NCI-H345 treated with DMSO at 0.1 percent for 48 hours (cell line): ENCODE data around the gene FAAP20.
"Not testable (repeated sequence)": the region's sequence is repeated elsewhere in the genome, so short reads cannot be mapped to it uniquely, and the experiment has no call there.

Experiments used
- DNase-seq: peaks from one replicate; lab custom pipeline; 2025; ENCODE audit not compliant: unreplicated experiment; lab: John Stamatoyannopoulos, UW

FAAP20 gene

DNA sequence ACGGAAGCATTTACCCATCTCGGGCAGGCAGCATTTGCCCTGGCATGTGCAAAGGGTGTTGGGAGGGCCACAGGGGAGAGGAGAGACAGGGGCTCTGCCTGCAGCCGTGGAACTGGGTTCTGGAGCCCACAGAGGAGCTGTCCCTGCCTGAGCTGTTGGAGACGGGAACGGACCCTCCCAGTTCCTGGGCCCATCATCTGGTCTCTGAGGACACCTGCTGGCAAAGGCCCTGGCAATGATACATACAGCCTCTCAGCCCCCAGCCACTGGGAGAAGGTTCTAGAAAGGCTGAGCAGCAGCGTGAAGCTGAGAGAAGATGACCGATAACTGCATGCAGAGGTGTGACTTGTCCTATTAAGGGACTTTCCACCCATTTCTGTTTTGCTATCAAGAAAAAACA is 31.4 kb downstream of the FAAP20 start:
- no peak for DNase-seq

GRCh38 chr1:2160451-2161300 is 33.9 kb downstream of the FAAP20 start:
- no peak for DNase-seq

GRCh38 chr1:2159124-2159523 is 35.4 kb downstream of the FAAP20 start:
- DNase-seq = no peak

GRCh38 chr1:2158272-2158671 is 36.3 kb downstream of the FAAP20 start:
- DNase-seq = no peak

DNA sequence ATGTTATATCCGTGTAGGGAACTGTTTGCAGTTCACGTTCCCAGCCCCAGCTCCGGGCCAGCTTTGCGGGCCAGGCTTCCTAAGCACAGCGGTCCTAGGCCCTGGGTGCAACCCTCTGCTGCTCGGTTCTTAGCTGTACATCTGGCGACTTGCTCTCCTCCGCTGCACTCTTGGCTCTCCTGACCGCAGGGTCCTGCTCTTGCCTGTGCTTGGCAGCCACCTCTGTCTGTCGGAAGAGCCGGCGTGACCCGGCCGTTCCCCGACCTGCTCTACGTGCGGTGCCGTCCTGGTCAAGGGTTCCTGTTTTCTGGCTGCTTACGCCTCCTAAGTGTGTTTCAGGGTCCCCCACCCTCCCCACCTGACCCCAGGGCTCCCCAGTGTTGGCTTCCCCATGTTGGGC is 36.7 kb downstream of the FAAP20 start:
- DNase-seq = no peak

DNA sequence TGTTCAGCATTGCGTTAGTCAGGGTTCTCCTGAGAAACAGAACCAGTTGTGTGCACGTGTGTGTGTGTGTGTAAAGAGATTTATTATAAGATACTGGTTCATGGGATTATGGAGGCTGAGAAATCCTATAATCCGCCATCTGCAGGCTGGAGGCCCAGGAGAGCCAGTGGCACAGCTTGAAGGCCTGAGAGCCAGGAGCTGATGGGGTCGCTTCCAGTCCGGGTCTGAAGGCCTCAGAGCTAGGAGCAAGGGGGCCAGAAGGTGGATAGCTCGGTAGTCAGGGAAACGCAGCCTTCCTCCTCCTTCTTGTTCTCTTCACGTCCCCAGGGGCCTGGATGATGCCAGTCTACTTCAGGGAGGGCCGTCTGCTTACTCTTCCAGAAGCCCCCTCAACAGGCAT is 37.7 kb downstream of the FAAP20 start:
- DNase-seq = no peak

DNA sequence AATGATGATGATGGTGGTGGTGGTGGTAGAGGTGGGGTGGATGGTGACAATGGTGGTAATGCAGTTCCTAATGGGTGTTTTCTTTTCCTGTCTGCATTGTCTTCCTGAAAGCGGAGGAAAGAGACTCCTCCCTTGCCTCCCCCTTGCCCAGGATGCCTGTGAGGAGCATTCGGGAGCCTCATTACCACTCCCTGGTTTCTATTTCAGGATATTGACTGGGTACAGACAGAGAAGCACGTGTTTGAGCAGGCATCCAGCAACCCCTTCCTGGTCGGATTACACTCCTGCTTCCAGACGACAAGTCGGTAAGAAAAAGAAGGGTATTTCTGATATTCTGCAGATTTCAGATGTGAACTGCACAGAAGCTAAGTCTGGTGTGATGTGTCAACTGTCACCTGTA is 38.8 kb downstream of the FAAP20 start:
- DNase-seq = no peak

DNA sequence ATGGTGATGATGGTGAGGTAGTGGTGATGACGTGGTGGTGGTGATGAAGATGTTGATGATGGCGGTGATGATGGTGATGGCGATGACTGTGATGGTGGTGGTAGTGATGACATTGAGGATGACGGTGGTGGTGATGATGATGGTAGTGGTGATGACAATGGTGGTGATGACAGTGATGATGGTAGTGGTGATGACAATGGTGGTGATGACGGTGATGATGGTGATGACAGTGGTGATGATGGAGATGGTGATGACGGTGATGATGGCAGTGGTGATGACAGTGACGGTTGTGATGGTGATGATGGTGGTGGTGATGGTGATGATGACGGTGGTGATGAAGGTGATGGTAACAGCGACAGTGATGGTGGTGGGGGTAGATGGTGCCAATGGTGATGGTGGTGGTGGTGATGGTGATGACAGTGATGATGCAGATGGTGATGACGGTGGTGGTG is 39.4 kb downstream of the FAAP20 start:
- DNase-seq = no peak

- no peak for DNase-seq
These were observed 40.5 kb downstream of the FAAP20 start for GRCh38 chr1:2154022-2154421.

- no peak for DNase-seq
These were observed 41.6 kb downstream of the FAAP20 start for GRCh38 chr1:2152954-2153353.

DNA sequence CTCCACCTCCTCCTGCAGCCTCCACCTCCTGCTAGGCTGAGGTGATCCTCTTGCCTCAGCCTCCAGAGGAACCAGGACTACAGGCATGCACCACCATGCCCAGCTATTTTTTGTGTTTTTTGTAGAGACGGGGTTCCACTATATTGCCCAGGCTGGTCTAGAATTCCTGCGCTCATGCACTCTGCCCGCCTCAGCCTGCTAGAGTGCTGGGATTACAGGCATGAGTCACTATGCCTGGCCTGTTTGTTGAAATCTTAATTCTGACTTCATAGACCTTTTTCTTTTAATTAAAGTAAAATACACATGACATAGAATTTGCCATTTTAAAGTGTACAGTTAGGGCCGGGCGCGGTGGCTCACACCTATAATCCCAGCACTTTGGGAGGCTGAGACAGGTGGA is 42.7 kb downstream of the FAAP20 start:
- DNase-seq = no peak

- DNase-seq = no peak
These were observed 43.3 kb downstream of the FAAP20 start for GRCh38 chr1:2151252-2151651.

- no peak for DNase-seq
These were observed 43.8 kb downstream of the FAAP20 start for GRCh38 chr1:2150801-2151200.

DNA sequence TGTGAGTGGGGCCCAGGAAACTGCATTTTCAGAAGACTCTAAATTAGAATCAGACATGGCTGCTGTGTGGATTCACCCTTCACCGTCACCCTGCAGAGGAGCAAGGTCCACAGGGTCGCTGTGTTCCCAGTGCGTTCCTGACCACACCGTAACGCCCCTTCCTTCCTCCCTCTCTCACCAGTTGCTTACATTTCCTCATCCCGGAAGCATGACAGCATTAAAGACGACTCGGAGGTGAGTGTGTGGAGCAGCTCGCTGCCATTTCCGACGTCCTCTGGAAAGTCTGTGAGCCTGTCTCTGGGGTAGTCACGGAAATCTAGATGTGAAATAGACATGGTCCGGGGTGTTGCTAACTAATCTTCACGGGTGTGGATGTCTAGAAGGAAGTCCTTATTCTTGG is 45.9 kb downstream of the FAAP20 start:
- DNase-seq = no peak

GRCh38 chr1:2147869-2148268 is 46.7 kb downstream of the FAAP20 start:
- not testable (repeated sequence) for DNase-seq

DNA sequence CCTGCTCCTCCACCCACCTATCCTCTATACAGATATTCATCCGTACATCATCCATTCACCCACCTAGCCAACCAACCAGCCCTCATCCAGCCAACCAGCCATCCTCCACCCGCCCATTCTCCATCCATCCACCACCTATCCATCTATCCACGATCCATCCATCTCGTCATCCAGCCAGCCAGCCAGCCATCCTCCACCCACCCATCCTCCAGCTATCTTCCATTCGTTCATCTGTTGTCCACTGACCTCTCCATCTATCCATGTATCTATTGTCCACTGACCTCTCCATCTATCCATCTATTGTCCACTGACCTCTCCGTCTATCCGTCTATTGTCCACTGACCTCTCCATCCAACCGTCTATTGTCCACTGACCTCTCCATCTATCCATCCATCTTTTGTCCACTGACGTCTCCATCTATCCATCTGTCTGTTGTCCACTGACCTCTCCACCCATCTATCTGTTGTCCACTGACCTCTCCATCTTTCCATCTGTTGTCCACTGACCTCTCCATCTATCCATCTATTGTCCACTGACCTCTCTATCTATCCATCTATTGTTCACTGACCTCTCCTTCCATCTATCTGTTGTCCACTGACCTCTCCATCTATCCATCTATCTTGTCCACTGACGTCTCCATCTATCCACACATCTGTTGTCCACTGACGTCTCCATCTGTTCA is 47.6 kb downstream of the FAAP20 start:
- DNase-seq = no peak

GRCh38 chr1:2145946-2146835 is 48.4 kb downstream of the FAAP20 start:
- no peak for DNase-seq

- no peak for DNase-seq
These were observed 50.0 kb downstream of the FAAP20 start for GRCh38 chr1:2144501-2145090.

DNA sequence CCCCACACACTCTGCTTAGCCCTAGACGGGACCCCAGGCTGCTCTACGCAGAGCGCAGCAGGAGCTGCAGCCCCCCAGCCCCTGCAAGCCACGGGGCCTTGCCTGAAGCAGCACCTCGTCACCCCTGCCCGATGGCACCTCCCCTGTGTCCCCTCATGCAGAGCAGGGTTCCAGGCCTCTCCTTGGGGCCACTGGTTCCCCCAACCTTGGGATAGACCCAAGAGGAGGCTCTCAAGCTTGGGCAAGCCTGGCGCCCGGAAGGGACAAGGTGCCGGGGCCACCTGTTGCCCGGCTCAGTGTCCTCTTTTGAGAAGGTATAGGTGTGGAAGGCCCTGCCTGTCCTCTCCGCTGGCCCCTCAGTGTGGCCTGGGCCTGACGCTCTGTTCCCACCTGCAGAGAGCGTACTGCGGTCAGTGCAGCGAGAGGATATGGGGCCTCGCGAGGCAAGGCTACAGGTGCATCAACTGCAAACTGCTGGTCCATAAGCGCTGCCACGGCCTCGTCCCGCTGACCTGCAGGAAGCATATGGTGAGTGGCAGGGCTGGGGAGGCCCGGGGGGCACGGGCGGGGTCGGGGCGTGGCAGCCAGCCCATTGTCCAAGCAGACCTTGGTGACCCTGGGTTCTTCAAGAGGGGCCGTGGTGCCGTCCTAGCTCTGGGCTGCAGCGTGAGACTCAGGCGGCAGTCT is 50.6 kb downstream of the FAAP20 start:
- DNase-seq = no peak

DNA sequence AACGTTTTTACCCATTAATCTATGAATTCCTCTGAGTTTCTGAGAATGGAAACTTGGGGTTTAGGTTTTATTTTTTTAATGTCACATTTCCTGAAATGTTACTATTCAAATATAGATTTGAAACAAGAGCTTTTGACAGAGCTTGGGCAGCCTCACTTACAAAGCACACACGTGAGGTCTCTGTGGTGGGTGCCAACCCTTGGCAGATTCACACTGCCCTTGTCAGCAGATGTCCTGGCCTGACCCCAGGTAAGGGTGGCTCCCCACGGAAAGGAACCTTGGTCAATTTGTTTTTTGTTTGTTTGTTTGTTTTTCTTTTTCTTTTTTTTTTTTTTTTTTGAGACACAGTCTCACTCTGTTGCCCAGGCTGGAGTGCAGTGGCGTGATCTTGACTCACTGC is 53.5 kb downstream of the FAAP20 start:
- DNase-seq = no peak
